Stimulated activated CD4-positive, alpha-beta T cell treated with anti-CD3 and anti-CD28 coated beads, TNF-alpha, amount 100 ng/mL, for 4 hours (primary cell): Measurements from ENCODE around the gene ELMOD1.
"Not testable (repeated sequence)": the region's sequence is repeated elsewhere in the genome, so short reads cannot be mapped to it uniquely, and the experiment has no call there.

Experiments used
- DNase-seq, 3 experiments: peaks; one replicate each; pipeline ENCODE4 v3.0.0-alpha.2; 2020; ENCODE audit warnings: low read depth in 3 of 3

ELMOD1 gene

DNA sequence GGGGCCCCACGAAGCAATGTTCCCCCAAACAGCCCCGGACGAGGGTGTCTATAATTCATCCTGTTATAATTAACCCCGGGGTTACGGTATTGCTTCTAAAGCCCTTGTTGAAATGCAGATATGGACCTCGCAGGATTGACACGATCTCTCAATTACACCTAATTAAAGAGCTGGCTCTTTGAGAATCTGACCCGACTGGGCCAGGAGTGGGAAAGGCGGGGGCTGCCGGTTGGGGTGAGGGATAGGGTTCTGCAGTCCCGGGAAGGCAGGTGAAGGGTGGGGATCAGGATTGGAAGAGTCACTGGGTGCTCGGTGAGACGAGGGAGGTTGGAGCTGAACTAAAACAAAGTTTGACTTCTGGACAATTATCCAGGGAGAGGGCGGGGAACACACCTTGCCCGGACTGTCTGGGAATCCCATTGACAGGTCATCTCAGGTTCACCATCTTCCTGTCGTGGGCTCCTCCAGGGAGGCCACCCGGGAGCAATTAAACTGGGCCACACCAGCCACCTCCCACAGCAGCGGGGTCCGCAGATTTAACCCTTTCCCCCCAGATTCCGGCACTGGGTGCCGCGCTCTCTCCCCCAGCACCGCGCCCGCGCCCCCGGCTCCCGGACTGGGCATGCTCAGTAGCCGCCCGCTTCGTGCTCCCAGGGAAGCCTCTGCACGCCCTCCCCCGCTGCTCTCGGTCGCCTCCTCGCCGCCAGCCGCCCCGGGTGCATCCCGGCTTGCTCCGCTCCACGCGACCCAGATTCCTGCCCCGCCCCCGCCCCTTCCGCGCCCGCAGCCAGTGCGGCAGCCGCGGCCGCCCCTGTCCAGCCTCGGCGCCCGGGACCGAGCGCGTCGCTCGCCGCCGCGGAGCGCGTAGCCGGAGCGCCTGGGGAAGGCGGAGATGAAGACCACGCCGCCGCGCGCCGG is at the start of gene ELMOD1:
Gene ELMOD1, plus strand, starts transcription at position 688 of the 918 bp plus-strand sequence. CDS start 27,043 bp downstream, outside the sequence.
- peak in 1 of 3 experiments; percentile 13 for DNase-seq

DNA sequence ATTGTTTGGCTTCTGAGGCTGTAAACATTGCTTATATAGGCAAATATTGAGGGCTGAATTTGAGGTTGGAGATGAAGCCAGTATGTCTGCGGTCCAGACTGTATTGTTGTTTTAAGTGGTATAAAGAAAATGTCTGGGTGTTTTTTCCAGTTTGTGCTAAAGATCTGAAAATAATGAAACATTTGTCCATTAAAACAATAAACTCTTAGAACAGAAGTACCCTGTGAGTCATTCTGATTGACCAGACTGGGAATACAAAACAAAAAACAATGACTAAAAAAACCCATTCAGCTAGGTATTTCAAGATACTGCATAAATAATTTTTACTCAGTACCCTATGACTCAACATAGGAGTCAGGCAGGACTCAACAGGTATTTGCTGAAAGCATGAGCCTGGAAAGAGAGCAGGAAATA is 45.8 kb upstream of the ELMOD1 start:
- DNase-seq = no peak

DNA sequence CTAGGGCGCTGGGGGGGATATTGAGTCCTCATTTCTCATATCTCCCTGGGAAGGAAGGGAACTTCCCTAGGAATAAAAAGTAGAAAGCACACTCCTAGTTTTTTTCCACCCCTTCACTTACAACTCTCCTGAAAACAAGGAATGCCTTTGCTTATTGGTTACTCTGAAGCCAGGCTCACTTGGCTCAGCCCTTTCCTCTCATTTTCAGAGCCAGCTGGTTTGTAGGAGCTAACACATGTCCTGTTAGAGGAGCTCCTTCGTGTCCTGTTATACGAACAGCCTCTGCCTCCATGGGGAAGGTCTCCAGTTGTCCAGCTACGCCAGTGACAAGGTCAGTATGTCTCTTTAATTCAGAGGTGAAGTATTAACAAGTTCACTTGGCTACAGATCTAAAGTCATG is 43.0 kb upstream of the ELMOD1 start:
- DNase-seq = no peak

DNA sequence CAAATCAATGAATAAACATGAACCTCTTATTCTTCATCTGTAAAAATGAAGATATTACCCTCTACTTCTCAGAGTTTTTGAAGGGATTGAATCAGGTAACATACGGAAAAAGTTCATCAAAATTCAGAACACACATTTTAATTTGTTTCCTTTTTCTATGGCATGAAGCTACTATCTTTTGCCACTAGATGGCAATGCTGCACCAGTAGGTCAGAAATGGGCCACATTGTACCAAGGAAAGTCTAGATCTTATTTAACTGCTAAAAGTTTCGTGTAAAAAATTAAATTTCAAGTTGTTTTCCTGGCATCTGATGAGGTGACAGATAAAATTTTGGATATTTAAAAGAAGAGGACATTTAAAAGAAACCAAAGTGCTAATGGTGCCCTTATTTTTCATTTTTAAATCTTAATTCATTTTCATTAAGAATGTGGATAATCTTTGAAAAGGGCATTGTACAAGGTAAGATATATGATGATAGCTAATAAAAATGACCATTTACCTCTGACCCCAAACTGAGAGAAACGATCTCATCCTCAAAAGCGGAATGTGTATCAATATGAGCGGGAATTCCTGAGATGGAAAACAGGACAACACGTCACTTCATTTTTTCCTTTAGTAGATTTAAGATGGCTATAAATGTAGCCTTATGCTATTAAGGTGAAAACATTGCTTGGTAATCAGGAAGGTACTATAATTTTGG is 41.5 kb upstream of the ELMOD1 start:
- DNase-seq = no peak

DNA sequence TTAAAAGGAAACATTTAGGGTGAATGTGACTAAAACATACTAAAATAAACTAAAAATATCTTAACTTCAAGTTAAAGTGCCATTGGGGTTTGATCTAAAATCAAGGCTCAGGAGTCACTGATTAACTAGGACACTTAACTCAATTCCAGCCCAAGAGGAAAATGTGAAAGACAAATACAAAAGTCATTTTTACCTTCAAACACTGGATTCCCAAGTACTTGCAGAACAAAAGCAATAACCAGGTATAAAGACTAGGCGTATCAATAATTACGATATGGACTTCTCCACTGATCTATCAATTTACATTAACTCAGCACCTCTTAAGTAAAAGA is 41.0 kb upstream of the ELMOD1 start:
- DNase-seq = no peak

DNA sequence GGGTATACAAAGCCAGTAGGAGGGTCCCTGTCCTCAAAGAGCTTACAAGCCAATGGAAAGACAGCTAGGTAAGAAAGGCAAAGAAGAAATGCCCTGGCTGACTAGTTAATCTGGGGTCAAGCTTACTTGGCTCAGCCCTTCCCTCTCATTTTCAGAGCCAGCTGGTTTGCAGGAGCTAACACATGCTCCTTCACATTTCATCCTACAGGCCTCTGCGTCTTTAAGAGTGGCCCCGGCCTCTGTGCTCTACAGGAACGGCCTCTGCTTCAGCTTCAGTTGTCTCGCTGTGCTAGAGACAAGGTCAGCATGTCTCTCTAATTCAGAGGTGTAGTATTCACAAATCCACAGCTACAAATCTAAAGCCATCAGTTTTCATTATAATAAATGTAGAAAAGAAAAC is 40.6 kb upstream of the ELMOD1 start:
- no peak for DNase-seq

DNA sequence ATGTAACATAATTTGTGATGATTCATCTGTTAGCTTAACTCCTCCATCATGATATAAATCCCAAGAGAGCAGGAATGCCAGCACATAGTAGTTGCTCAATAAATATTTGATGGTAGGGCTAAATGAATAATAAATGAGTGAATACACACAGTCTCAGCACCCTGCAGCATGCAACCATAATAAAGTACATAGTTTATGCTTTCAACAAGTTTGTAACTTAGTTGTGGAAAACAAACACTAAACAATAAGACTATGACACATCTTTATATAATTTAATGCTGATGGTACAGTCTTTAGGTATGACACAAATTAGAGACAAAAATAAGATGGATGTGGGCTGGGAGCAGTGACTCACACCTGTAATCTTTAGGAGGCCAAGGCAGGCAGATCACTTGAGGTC is 29.3 kb upstream of the ELMOD1 start:
- DNase-seq = no peak

DNA sequence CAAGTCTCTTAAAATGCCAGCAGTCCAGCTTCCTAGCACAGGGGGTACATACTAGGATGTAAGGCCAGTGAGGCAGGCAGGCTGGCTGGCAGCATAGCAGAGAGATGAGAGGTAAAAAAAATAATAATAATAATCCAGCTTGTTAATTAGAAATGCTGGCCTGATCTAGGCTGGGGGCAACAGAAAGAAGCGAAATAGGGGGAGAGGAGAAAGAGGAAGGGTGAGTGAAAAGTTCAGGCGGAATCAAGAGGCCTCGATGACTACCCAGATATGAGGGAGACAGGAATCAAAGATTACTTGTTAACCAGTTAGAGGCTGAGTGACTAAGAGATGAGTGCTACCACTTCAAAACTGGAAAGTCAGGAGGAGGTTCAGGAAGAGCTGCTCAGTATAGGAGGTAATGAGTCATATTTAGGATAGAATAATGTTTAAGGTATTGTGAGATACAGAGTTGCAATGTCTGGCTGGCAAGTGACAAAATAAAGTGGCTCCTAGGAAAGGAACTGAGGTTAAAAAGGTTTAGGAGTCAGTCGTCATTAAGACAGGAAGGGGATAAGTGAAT is 28.2 kb upstream of the ELMOD1 start:
- DNase-seq = no peak

DNA sequence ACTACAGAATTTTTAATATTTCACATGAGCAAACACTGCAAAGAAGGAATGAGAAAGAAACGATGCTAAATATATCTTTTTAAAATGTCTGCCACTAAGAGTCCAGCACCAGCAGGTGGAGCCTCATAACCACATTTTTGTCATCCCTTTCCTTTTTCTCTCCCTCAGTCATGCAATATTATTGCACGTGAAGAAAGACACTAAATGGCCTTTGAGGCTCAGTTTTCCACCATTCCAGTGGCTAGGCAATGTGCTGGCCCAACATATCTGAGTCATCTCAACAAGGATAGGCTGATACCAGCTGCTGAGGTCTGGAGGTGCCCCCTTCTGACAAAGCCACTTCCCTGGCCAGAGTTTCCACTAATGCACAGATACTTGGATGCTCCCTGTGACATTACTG is 27.2 kb upstream of the ELMOD1 start:
- DNase-seq = no peak

DNA sequence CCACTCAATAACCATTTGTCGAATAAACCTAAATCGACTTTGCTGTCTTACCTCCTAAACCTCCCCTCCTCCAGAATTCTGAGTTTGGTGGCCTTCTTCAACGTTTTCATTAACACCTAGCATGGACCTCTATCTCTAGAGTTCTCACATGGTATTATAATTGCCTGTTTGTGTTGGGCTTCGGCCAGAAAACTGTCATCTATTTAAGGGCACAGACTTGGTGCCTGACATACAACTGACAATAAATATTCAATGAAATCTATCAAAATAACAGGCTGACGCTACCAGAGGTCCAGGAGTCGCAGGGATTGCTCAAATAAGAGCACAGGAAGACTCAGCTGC is 26.1 kb upstream of the ELMOD1 start:
- DNase-seq = no peak

DNA sequence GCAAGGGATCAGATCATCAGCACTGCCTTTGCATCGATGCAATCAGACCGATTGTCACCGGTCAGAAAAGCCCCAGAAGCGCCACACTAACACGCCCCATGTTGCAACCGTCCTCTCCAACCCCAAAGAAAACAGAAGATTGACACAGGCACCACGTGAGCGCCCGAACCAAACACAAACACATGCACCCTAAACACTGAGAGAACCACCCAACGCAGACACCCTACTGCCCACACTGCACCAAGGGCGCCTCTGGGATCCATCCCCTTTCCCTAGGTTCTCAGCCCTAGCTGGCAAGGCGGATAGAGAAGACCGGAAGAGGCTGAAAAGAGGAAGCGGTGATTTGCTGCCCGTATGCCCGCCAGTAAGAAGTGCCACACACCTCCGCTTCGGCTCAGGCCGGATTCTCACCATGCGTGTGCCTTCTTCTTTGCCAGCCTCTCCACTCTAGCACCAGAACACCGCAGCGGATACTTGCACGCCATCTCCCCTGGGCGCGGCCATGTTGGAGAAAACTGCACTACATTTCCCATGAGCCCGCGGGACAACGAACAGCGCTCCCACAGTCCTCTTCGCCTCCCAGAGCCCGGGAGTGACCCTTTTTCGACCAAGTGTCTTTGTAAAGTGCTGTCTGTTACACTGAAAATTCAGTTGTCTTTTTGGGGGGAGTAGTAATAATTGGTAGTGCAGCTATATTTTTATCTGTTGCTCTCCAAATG is 25.6 kb upstream of the ELMOD1 start, which contains the start of gene ALKBH8:
Gene ALKBH8, minus strand, starts transcription at position 517 of the 719 bp plus-strand sequence. CDS start 4,842 bp downstream, outside the sequence.
- peak; percentile 46 to 54 (median 53) for DNase-seq

DNA sequence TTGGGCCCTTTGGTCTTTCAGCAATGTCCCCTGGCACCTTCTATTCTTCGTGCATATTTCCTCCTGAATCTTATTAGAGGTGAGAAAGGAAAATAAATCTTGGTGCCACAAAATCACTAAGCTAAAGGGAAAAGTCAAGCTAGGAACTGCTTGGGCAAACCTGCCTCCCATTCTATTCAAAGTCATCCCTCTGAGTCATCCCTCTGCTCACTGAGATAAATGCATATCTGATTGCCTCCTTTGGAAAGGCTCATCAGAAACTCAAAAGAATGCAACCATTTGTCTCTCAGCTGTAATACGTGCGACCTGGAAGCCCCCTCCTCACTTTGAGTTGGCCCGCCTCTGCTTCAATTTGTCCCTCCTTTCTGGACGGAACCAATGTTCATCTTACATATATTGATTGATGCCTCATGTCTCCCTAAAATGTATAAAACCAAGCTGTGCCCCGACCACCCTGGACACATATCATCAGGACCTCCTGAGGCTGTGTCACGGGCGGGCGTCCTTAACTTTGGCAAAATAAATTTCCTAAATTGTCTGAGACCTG is 24.9 kb upstream of the ELMOD1 start:
- not testable (repeated sequence) for DNase-seq

DNA sequence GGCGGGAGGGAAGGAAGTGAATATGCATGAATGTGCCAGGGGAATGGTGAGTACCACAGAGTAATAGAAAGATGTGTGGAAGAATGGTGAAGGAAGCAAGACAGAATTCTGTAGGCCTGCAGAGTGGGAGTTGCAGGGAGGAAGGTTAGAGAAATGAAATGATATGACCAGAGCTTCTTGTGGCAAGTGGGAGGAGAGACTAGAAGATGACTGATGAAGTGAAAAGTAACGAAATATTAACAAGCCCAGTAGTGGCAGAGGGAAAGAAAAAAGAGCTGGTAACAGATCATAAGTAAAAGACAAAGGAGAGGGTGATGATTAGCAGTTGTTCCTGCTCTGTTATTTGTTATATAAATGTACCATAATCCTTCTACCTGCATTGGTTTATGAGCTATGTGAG is 24.4 kb upstream of the ELMOD1 start:
- no peak for DNase-seq

DNA sequence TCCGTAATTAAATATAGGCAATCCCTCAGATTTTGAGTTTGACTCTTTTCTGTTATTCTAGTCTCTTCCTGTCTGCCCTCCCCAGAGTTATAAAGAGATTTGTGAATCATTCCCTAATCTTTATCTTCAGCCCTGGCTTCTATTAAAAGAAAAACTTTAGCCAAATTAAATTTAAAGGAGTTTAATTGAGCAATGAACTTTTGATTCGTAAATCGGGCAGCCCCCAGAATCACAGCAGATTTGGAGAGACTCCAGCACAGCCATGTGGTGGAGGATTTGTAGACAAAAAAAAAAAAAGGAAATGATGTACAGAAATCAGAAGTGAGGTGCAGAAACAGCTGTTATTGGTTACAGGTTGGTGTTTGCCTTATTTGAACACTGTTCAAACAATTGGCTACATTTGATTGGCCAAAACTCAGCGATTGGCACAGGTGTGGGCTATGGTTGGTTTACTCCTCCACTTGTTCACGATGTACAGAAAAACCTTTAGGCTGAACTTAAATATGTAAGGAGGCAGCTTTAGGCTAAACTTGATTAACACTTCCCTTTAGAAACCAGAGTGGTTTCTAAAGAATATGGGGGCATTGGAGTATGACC is 23.1 kb upstream of the ELMOD1 start:
- DNase-seq = no peak

DNA sequence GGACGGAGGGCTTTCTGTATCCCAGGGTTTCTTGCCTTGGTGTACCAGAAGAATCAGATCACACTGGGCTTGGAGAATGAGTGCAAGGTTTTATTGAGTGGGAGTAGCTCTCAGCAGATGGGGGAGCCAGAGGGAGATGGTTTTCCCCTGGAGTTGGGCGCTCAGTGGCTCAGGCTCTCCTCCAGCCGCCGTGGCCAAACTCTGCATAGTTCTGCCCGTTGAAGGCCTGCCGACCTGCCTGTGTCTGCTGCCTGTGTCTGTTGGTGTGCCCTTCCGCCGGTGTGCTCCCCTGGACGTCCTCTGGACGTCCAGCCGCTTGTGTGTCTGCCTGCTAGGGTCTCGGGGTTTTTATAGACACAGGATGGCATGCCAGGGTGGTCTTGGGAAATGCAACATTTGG is 20.9 kb upstream of the ELMOD1 start:
- no peak for DNase-seq

DNA sequence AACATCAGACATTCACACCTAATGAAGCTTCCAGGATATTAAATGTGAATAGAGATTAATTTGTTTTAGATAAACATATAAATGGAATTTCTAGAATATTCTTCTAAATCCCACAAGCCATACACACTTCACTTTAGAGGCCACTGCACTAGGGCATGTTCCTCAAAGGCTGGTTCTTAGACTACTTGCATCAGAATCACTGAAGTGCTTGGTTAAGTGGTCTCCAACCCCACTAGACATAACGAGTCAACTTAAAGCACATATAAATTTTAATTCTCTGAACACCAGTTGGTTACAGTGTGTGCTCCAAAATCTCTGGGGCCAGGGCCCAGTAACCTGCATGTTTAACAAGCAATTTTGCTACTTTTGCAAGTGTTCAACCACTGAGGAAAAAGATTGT is 17.5 kb upstream of the ELMOD1 start:
- DNase-seq = no peak

DNA sequence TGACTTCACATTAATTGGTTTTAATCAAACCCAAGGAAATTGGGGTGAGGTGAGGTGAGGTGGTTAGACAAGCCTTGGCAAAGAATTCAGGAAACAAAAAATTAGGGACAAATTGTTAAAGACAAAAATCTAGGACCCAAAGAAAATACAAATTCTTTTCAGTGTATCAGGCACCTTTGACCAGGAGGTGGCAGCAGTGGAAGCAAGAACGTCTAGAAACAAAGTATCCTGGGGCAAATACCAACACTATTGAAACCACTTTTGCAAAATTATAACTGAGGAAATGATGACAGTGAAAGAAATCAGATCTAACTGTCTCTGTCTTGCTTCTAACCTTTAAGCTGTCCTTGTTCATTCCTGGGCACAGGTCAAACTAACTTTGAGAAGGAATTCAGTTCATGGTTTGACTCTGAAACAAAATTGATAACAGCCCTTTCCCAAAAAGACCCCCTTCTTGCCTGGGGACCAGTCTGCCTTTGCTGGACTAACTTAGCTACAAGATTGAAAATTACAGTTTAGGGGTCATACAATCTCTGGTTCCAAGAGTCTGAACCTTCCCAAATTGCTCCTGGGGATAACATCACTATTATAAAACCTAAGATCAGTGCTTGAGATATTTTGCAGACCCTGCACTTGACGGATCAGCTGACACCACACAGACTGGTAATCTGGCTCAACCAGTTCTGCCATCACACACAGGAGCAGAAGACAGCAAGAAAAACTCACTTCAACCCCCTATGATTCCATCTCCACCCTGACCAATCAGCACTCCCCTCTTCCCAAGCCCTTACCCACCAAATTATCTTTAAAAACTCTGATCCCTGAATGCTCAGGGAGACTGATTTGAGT is 14.2 kb upstream of the ELMOD1 start:
- peak in 2 of 3 experiments; percentile 9 to 49 for DNase-seq

DNA sequence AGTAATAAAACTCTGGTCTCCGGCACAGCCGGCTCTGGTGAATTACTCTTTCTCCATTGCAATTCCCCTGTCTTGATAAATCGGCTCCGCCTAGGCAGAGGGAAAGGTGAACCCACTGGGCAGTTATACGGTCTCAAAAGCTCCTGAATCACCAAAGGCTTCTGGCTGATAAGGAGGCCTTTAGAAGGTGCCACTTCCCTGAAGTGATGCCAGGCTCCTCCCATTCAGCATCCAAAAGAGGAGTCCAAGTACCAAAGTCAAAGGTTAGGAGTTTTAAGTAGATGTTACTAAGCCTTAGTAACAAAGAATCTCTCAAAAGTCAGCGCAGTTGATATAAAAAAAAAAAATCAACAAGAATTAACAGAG is 13.6 kb upstream of the ELMOD1 start:
- no peak for DNase-seq

DNA sequence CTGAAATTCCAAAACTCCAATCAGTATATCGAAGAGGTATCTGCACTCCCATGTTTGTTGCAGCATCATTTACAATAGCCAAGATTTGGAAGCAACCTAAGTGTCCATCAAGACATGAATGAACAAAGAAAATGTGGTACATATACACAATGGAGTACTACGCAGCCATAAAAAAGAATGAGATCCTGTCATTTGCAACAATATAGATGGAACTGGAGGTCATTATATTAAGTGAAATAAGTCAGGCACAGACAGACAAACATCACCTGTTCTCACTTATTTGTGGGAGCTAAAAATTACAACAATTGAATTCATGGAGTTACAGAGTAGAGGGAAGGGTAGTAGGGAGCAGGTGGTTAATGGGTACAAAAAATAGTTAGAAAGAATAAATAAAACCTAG is 11.8 kb upstream of the ELMOD1 start:
- DNase-seq = not testable (repeated sequence)

DNA sequence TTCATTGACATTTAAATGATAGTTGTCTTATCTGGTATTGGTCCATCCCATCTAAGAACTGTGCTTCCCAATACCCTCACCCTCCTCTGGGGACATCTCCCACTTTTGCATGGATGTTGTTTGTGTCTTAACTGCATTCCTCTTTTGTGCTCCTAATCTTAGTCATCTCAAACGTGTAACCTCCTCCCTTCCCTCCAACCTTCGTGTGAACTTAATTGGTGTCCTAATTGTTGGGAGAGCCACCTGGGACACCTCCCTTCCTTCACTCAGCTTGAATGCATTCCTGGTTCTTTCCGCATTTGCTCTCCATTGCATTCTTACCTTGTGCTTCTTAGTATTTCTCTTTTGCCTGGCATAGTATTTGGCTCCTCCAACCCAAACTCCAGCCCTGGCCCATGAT is 9.8 kb upstream of the ELMOD1 start:
- DNase-seq = no peak
